Stimulated activated CD8-positive, alpha-beta memory T cell treated with anti-CD3 and anti-CD28 coated beads, Interleukin-2, amount 100 ng/mL, for 1 hour (primary cell): ENCODE data around the gene TMEM207.
"Not testable (repeated sequence)": the region's sequence is repeated elsewhere in the genome, so short reads cannot be mapped to it uniquely, and the experiment has no call there.

Experiments used
- DNase-seq, 2 donors: peaks; one replicate each; pipeline ENCODE4 v3.0.0-alpha.2; 2020; ENCODE audit warnings: low read depth in 2 of 2

TMEM207 gene

GRCh38 chr3:190449801-190450200 is at the start of gene TMEM207:
TMEM207 (minus strand) TSS chr3:190449901; CDS start chr3:190449809, 92 bp downstream.
- no peak for DNase-seq

GRCh38 chr3:190499122-190499521 is 49.4 kb upstream of the TMEM207 start:
- DNase-seq, result no peak

- no peak for DNase-seq
These were observed 48.6 kb upstream of the TMEM207 start for GRCh38 chr3:190498293-190498692.

- DNase-seq, result no peak
These were observed 48.1 kb upstream of the TMEM207 start for GRCh38 chr3:190497811-190498210.

GRCh38 chr3:190496859-190497258 is 47.2 kb upstream of the TMEM207 start:
- DNase-seq, result no peak

GRCh38 chr3:190495796-190496195 is 46.1 kb upstream of the TMEM207 start:
- no peak for DNase-seq

- no peak for DNase-seq
These were observed 45.7 kb upstream of the TMEM207 start for GRCh38 chr3:190495354-190495753.

- no peak for DNase-seq
These were observed 45.2 kb upstream of the TMEM207 start for GRCh38 chr3:190494907-190495306.

GRCh38 chr3:190492966-190493365 is 43.3 kb upstream of the TMEM207 start:
- DNase-seq, result no peak

GRCh38 chr3:190492129-190492528 is 42.4 kb upstream of the TMEM207 start:
- no peak for DNase-seq

GRCh38 chr3:190491533-190492054 is 41.9 kb upstream of the TMEM207 start:
- no peak for DNase-seq

- no peak for DNase-seq
These were observed 37.4 kb upstream of the TMEM207 start for GRCh38 chr3:190486908-190487607.

- no peak for DNase-seq
These were observed 36.8 kb upstream of the TMEM207 start for GRCh38 chr3:190486533-190486864.

GRCh38 chr3:190485830-190486532 is 36.3 kb upstream of the TMEM207 start:
- DNase-seq, result no peak

GRCh38 chr3:190481779-190482178 is 32.1 kb upstream of the TMEM207 start:
- no peak for DNase-seq

- DNase-seq, result not testable (repeated sequence)
These were observed 23.6 kb upstream of the TMEM207 start for GRCh38 chr3:190473261-190473660.

- DNase-seq, result no peak
These were observed 18.2 kb upstream of the TMEM207 start for GRCh38 chr3:190467922-190468321.

- DNase-seq, result no peak
These were observed 8.3 kb upstream of the TMEM207 start for GRCh38 chr3:190458040-190458439.

GRCh38 chr3:190456770-190457169 is 7.1 kb upstream of the TMEM207 start:
- no peak for DNase-seq

- no peak for DNase-seq
These were observed 6.1 kb upstream of the TMEM207 start for GRCh38 chr3:190455828-190456227.

GRCh38 chr3:190448256-190448655 is 1.4 kb downstream of the TMEM207 start:
- no peak for DNase-seq

GRCh38 chr3:190446573-190447279 is 3.0 kb downstream of the TMEM207 start:
- DNase-seq, result no peak
